Stimulated activated CD4-positive, alpha-beta T cell treated with anti-CD3 and anti-CD28 coated beads, Interleukin-4, amount 100 ng/mL, for 48 hours (primary cell): Measurements from ENCODE around the gene TTC6.

Source experiments
- DNase-seq, 2 donors: peaks; one replicate each; pipeline ENCODE4 v3.0.0-alpha.2; 2020; ENCODE audit warnings: low read depth in 2 of 2

TTC6 gene

DNA sequence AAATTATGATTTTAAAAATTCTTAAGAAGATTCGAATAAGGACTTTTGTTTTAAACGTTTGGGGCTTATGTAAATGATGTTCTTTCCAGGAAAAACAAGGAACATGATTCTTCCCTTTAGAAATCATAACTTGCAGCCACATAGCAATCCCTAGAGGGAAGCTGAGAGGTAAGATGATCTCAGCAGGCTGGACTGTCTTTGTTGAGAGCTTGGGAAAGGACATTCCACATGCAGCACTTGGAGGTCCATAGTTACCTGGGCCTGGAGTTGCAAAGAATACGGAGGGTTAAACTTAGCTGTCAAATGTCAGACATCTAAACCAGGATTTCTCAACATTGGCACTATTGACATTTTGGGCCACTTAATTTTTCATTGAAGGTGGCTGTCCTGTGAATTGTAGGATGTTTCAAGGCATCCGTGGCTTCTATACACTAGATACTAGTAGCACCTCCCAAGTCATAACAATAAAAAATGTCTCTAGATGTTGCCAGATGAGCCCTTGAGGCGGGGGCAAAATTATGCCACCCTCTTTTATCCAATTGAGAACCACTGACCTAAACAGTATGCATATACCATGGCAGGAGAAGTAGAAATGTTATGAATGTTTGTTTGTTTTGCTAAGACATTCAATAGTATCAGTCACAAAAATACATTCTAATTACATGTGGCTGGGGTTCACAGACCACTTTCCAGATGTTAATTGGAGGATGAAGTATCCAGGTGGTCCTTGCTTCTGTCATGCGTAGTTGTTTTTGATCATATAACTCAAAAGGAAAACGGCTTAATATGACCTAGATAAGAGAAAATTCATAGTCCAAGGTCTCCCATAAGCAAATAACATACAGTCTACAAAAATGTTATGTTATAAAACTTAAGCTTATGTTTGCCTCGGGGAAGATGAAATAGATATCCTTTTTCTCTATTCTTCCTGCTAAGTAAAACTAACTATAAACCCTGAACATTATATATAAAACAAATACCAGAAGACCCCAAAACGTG, 30.5 kb downstream of the TTC6 start:
- no peak for DNase-seq

DNA sequence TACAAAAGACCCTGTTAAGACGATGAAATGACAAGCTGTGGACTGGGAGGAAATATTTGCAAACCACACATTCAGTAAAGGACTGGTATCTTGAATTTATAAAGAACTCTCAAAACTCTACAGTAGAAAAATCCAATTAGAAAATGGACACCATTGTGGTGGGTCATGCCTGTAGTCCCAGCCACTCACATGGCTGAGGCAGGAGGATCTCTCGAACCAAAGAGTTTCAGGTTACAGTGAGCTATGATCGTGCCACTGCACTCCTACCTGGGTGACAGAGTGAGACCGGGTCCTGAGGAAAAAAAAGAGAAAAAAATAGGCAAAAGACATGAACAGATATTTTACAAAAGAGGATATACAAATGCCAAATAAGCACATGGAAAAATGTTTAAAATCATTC, 41.9 kb downstream of the TTC6 start:
- DNase-seq, result no peak

DNA sequence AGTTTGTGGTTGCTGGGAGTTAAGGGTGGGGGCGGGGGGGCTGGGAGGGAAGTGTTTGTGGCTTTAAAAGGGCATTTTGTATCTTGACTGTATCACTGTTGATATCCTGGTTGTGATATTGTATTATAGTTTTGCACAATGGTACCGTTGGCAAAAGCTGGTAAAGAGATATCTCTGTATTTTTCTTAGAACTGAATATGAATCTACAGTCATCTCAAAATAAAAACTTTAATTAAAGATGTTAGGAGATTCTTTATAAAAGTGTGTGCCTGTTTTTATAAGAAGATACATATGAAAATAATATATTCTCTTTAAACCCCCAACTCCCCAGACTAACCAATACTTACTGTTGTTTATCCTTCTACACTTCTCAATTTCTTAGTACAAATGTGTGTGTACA, 43.2 kb downstream of the TTC6 start:
- no peak for DNase-seq

DNA sequence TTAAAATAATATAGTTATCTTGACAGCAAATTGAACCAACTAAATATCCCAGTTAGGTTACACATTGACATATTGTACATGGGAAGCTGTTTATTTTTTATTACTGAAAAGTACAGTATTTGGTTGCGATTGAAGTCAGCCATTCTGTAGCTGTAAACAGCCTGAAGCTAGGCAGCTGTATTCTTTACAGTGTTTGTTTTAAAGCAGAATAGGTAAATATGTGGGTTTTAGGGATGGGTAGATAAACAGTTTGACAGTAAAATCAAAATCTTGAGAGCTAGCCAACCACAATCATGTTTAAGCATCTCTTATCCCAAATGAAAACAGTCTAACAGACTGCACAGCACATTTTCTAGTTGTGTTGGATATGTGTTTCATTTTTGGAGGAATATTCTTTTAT, 45.7 kb downstream of the TTC6 start:
- DNase-seq, result no peak

DNA sequence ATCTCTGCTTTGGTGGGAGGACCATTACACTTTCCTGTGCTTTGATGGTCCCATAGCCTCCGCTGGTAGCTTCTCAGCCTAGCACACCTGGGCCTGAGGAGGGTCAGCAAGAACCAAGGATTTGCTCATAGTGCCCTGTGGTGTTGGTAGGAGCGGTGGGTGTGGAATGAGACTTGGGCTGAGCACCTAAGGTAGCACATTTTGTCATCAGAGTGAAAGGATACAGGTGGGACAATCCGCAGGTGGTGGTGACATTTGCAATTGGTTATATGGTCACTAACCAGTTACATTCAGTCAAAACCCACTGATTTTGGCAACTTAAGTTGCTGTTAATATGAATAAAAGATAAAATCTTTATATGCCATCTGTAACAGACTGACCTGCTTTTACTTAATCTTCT, 46.7 kb downstream of the TTC6 start:
- no peak for DNase-seq

DNA sequence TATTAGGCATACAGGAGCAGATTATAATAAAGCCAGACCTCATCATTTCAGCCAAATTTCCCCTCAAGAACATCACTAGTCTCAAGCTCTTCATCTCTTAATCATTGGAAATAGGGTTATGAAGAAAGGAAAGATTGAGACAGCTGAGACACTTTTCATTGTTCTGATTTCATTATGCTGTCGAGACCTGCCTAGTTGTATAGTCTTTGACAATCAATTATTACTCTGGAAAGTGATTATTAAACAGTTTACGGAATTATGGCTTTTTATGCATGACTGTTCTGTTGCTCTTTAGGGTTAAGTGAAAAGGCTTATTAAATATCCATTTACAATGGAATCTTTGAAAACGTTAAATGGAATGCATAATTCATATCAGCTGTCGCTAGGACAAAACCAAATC, 48.3 kb downstream of the TTC6 start:
- DNase-seq, result no peak
